ENCODE results near the gene COPG1.
"Not testable (repeated sequence)": the region's sequence is repeated elsewhere in the genome, so short reads cannot be mapped to it uniquely, and the experiment has no call there.

COPG1 gene

GRCh38 chr3:129263161-129263910 is 13.9 kb downstream of the COPG1 start:
- no peak for ATAC-seq
- TF ChIP-seq GLIS3 (CRISPR knock-in tag; IDR thresholded peaks at IDR 0.05) (no peak), CREB5 (CRISPR knock-in tag; IDR thresholded peaks at IDR 0.05; ENCODE audit: low read depth) (no peak), CSDC2 (CRISPR knock-in tag; IDR thresholded peaks at IDR 0.05) (no peak)

- not testable (repeated sequence) for ATAC-seq
Measured at GRCh38 chr3:129264994-129265393, 15.6 kb downstream of the COPG1 start.

- ATAC-seq = no peak
- no peak for TF ChIP-seq ZNF8 (CRISPR knock-in tag; IDR thresholded peaks at IDR 0.05)
- TF ChIP-seq POU6F1 (CRISPR knock-in tag; IDR thresholded peaks at IDR 0.05; ENCODE audit: borderline replicate concordance, low read depth) = no peak
- no peak for TF ChIP-seq ZFP30 (CRISPR knock-in tag; IDR thresholded peaks at IDR 0.05)
Measured at GRCh38 chr3:129266651-129267050, 17.2 kb downstream of the COPG1 start.

- ATAC-seq = no peak
- TF ChIP-seq ARNTL (CRISPR knock-in tag; IDR thresholded peaks at IDR 0.05; ENCODE audit: borderline replicate concordance, low read depth) (no peak), CSRNP3 (CRISPR knock-in tag; IDR thresholded peaks at IDR 0.05) (no peak), ZNF8 (CRISPR knock-in tag; IDR thresholded peaks at IDR 0.05) (no peak), CSDC2 (CRISPR knock-in tag; IDR thresholded peaks at IDR 0.05) (no peak), ZFP3 (CRISPR knock-in tag; IDR thresholded peaks at IDR 0.05) (no peak), SNAI2 (CRISPR knock-in tag; IDR thresholded peaks at IDR 0.05) (no peak), ZC3H10 (CRISPR knock-in tag; IDR thresholded peaks at IDR 0.05) (no peak), ESRRG (CRISPR knock-in tag; IDR thresholded peaks at IDR 0.05) (no peak), ZNF565 (CRISPR knock-in tag; conservative IDR thresholded peaks at IDR 0.05; ENCODE audit: low read depth) (no peak), GLIS3 (CRISPR knock-in tag; IDR thresholded peaks at IDR 0.05) (no peak), ZNF70 (CRISPR knock-in tag; IDR thresholded peaks at IDR 0.05) (no peak), PATZ1 (CRISPR knock-in tag; IDR thresholded peaks at IDR 0.05; ENCODE audit: borderline replicate concordance) (no peak), BACH2 (CRISPR knock-in tag; IDR thresholded peaks at IDR 0.05; ENCODE audit: borderline replicate concordance) (no peak), OSR1 (CRISPR knock-in tag; IDR thresholded peaks at IDR 0.05) (no peak), CREB5 (CRISPR knock-in tag; IDR thresholded peaks at IDR 0.05; ENCODE audit: low read depth) (no peak), RARB (CRISPR knock-in tag; IDR thresholded peaks at IDR 0.05) (no peak)
Measured at GRCh38 chr3:129268396-129268795, 19.0 kb downstream of the COPG1 start.

GRCh38 chr3:129271674-129272073 is 22.3 kb downstream of the COPG1 start:
- no peak for TF ChIP-seq CSRNP3 (CRISPR knock-in tag; IDR thresholded peaks at IDR 0.05)
- TF ChIP-seq TSHZ2 (CRISPR knock-in tag; IDR thresholded peaks at IDR 0.05) = no peak
- TF ChIP-seq ISL1 (CRISPR knock-in tag; IDR thresholded peaks at IDR 0.05) = no peak
- TF ChIP-seq CSDC2 (CRISPR knock-in tag; IDR thresholded peaks at IDR 0.05) = no peak
- TF ChIP-seq ZC3H10 (CRISPR knock-in tag; IDR thresholded peaks at IDR 0.05) = no peak
- TF ChIP-seq ZNF565 (CRISPR knock-in tag; conservative IDR thresholded peaks at IDR 0.05; ENCODE audit: low read depth) = no peak
- no peak for TF ChIP-seq TCF4 (CRISPR knock-in tag; IDR thresholded peaks at IDR 0.05; ENCODE audit: borderline replicate concordance)
- no peak for TF ChIP-seq TOX (CRISPR knock-in tag; IDR thresholded peaks at IDR 0.05; ENCODE audit: borderline replicate concordance)
- no peak for TF ChIP-seq ZFP3 (CRISPR knock-in tag; IDR thresholded peaks at IDR 0.05)
- ATAC-seq = no peak

Data from SK-N-SH treated with all-trans-retinoic acid at 6 μM for 48 hours (cell line).